Breast epithelium (tissue), 4 donors: ENCODE measurements around the gene OXCT2. TPM values are rescaled to one million over a fixed set of nuclear protein-coding genes. Genes with fewer than 3 reads are reported as not detected.
"Not testable (repeated sequence)": the region's sequence is repeated elsewhere in the genome, so short reads cannot be mapped to it uniquely, and the experiment has no call there.

Experiments used
- DNase-seq, 2 donors: peaks; one replicate each; pipeline ENCODE4 v3.0.0-alpha.2; 2019; ENCODE audit warnings: low spot score in 2 of 2
- H3K27ac ChIP-seq, 2 donors: fragments of 200-600 bp; sonication (generic) in 1 of 2; one replicate each; pipeline ENCODE4 v1.5.1; 2016 to 2019; ENCODE audit warnings: mild to moderate bottlenecking in 1 of 2
- H3K27me3 ChIP-seq, 2 donors: fragments of 200-600 bp; sonication (generic) in 1 of 2; one replicate each; pipeline versions ENCODE4 v1.5.1 to v1.6.0; 2017 to 2019; ENCODE audit warnings: control low read depth in 1 of 2, mild to moderate bottlenecking in 1 of 2
- H3K36me3 ChIP-seq: fragments of 200-600 bp; one replicate; pipeline ENCODE4 v1.5.1; 2019
- H3K4me1 ChIP-seq, 2 donors: fragments of 200-600 bp; sonication (generic); one replicate each; pipeline ENCODE4 v1.5.1; 2016 to 2019; ENCODE audit warnings: control low read depth in 1 of 2
- H3K4me3 ChIP-seq, 3 donors: fragments of 200-600 bp; sonication (generic); 1 replicate in 2 of 3; 2 replicates in 1 of 3; pipeline ENCODE4 v1.5.1; 2016 to 2019; ENCODE audit warnings: mild to moderate bottlenecking in 3 of 3, moderate library complexity in 2 of 3
- H3K9me3 ChIP-seq, 2 donors: fragments of 200-600 bp; sonication (generic) in 1 of 2; one replicate each; pipeline ENCODE4 v1.5.1; 2016 to 2019; ENCODE audit warnings: control low read depth in 1 of 2
- POLR2A ChIP-seq: fragments of 450-650 bp; IDR thresholded peaks from one replicate; pipeline ENCODE4 v1.6.1; 2016; ENCODE audit warnings: antibody characterized with exemption, mild to moderate bottlenecking, moderate library complexity
- POLR2AphosphoS5 ChIP-seq, 3 donors: sonication (generic); formaldehyde crosslinking; IDR thresholded peaks; one replicate each; pipeline ENCODE4 v1.6.1; 2017; ENCODE audit warnings: antibody characterized with exemption in 3 of 3
- intact Hi-C: fragments of 100-400 bp; cut with DNase I; formaldehyde crosslinking; loops from one replicate; pipeline ENCODE4 v1.15.1; 2023; ENCODE audit warnings: low total_unique reads
- total RNA-seq, 3 donors: library from RNA; depleted of rRNA; stranded (reverse); fragments of >200 nt; gene quantifications; one replicate each; pipeline ENCODE4 v1.1.0, GENCODE V29; 2016
- TF ChIP-seq, protein P1 (sequence below), 3 donors: fragments of 450-650 bp; IDR thresholded peaks; one replicate each; pipeline ENCODE4 v1.5.1; 2016 to 2017; ENCODE audit warnings: antibody characterized with exemption in 3 of 3, mild to moderate bottlenecking in 3 of 3, moderate library complexity in 3 of 3

OXCT2 gene
- total RNA-seq, 3 donors from 2014 or later = 0.32 to 0.66 TPM; not detected in 1

DNA sequence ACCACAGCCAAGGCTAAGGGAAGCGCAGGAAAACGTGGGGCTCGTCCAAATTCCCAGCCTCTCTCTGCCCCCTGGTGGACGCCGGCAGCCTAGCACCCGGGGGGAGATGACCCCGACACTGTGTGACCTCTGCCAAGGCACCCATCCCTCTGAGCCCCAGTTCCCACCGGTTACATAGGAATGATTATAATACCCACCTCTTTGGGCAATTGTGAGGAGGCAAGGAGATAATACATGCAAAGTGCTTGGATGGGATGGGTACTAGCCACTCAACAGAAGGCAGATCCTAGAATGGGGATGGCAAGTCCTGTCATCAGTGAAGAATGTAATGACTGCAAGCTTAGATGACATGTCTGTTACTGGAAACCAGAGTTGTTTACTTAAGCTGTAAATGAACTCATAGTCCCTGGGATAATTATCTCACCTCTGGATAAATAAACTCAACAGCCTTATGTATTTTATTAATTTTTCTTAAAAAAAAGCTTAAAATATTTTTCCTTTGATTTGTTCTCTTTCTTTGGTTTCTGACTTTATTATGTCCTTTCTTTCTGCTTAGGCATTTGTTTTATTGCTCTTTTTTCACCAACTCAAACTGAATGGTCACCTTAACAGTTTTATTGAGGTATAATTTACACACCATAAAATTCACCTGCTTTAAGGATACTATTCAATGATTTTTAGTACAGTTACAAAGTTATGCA is 28.8 kb upstream of the OXCT2 start:
- intact Hi-C loops = no loop called here
- Histone ChIP-seq H3K4me1 (no peaks in the 10 kb centered on the region), H3K36me3 (no peaks in the 10 kb centered on the region), H3K4me3 (no peak overlapping the region), H3K9me3 (no peaks in the 10 kb centered on the region), H3K27ac (no peak overlapping the region), H3K27me3 (no peaks in the 10 kb centered on the region)
- DNase-seq = peak in 1 of 2 donors; percentile 33
- TF ChIP-seq, protein P1, sequence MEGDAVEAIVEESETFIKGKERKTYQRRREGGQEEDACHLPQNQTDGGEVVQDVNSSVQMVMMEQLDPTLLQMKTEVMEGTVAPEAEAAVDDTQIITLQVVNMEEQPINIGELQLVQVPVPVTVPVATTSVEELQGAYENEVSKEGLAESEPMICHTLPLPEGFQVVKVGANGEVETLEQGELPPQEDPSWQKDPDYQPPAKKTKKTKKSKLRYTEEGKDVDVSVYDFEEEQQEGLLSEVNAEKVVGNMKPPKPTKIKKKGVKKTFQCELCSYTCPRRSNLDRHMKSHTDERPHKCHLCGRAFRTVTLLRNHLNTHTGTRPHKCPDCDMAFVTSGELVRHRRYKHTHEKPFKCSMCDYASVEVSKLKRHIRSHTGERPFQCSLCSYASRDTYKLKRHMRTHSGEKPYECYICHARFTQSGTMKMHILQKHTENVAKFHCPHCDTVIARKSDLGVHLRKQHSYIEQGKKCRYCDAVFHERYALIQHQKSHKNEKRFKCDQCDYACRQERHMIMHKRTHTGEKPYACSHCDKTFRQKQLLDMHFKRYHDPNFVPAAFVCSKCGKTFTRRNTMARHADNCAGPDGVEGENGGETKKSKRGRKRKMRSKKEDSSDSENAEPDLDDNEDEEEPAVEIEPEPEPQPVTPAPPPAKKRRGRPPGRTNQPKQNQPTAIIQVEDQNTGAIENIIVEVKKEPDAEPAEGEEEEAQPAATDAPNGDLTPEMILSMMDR (IDR thresholded peaks at IDR 0.05) = peak; percentile 51 to 80 (median 73)
- TF ChIP-seq POLR2A = no peak
- no peak for TF ChIP-seq POLR2AphosphoS5 (IDR thresholded peaks at IDR 0.05)

DNA sequence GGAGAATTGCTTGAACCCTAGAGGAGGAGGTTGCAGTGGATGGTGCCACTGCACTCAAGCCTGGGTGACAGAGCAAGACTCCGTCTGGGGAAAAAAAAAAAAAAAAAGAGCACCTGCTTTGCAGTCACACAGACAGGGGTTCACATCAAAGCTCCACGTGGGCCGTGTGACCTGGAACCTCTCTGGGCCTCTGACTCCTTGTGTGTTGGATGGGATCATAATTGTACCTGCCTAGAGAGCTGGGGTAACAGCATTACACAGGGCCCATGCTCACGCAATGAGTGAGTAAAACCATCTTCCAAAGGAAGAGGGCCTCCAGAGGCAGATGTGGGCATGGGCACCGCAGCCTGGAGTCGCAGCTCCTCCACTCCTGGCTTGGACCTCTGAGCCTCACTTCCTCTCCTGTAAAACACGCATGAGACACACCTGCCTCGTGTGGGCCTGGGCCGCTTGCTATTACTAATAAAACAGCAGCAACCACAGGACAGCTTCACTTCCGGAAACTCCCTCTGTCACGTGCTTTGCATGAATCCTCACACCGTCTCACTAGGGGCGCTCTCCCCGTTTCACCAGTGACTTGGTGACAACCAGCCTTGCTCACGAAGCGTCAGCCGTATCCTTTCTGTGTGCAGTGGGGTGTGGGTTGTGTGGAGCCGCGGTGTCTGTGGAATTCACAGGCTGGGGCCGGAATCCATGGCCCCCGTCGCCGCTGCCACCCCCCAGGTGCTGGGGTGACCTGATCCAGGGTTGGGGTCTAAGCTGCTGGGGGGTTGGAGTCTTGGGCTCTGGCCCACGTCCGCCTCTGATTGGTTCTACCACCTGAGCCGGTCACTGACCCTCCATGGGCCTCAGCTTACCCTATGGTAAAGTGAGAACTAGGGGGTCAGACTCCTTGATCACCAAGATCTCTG is 28.0 kb upstream of the OXCT2 start:
- H3K4me1 ChIP-seq, H3K36me3 ChIP-seq, H3K9me3 ChIP-seq, H3K27me3 ChIP-seq, intact Hi-C loops, H3K27ac ChIP-seq: not testable (repeated sequence)
- H3K4me3 ChIP-seq = peak overlapping the region in 1 of 3 donors; percentile 22
- peak; percentile 49 to 69 for DNase-seq

DNA sequence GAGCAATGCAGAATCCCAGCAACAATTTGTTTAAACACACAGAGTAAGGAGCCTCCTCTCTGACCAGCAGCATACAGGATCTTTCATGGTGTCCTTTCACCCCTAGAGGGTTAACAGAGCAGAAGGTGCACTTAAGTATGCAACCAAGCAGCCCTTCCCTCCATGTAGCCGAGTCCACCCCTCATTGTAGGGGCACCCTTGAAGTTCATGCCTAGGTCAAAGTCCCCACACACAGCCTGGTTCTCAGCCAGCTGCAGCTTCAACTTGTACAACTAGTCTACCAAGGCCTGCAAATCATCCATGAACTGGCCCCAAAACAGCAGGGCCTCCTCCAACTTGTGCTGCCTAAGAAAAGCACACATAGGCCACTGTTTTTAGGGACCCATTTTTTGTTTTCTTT is 24.5 kb upstream of the OXCT2 start:
- no peak for DNase-seq
- Histone ChIP-seq H3K4me1 (no peaks in the 10 kb centered on the region), H3K4me3 (no peak overlapping the region), H3K27ac (no peak overlapping the region), H3K36me3 (no peaks in the 10 kb centered on the region), H3K9me3 (no peaks in the 10 kb centered on the region), H3K27me3 (no peaks in the 10 kb centered on the region)
- TF ChIP-seq POLR2A (no peak), POLR2AphosphoS5 (IDR thresholded peaks at IDR 0.05) (no peak)
- TF ChIP-seq, protein P1 (IDR thresholded peaks at IDR 0.05) = no peak
- intact Hi-C loops = no loop called here

DNA sequence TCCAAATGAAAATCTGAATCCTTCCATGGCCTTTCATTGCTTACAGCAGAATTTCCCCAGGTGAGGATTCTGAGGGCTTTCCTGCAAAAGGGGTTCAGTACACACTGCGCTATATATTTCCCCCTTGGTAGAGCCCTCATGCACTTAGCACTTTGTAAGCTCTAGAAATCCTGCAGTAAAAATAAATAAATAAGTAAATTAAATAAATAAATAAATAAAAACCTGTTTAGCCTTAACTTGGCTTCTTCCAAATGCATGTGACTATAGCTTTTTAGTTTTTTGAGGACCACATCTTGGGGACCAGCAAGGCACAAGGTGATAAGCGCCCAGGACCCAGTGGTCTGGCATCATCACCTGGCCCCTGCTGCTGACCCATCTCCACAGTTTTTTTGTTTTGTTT is 20.7 kb upstream of the OXCT2 start:
- Histone ChIP-seq H3K4me3 (no peak overlapping the region), H3K27ac (no peak overlapping the region), H3K27me3 (peaks cover 0 to 11% of the 10 kb centered on the region in 2 donors), H3K9me3 (no peaks in the 10 kb centered on the region), H3K4me1 (no peaks in the 10 kb centered on the region), H3K36me3 (no peaks in the 10 kb centered on the region)
- TF ChIP-seq, protein P1 (IDR thresholded peaks at IDR 0.05) = no peak
- no peak for TF ChIP-seq POLR2AphosphoS5 (IDR thresholded peaks at IDR 0.05)
- TF ChIP-seq POLR2A = no peak
- no peak for DNase-seq
- intact Hi-C loops = no loop called here

DNA sequence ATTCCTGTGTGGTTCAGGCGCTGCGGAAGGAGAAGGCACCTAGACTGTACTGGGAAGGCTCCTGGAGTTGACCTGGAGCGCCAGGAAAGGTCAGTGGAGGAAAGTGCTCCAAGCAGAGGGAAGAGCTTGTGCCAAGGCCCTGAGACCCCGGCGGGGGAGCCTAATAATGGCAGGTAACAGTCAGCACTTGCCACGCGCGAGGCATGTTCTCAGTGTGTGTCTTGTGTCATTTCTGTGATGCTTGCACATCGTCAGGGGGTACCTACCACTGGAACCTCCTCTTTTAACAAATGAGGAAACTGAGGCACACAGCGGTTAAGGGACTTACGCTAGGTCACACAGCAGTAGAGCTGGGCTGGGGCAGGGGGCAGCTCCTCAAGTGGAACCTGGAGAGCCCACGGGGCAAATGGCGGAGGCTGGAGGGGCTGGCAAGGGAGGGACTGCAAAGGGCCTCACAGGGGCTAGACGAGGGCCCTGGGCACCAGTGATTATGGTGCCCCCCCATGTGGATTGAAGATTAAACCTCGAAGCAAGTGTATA is 18.5 kb upstream of the OXCT2 start:
- no peak for DNase-seq
- TF ChIP-seq, protein P1 (IDR thresholded peaks at IDR 0.05) = no peak
- TF ChIP-seq POLR2AphosphoS5 (IDR thresholded peaks at IDR 0.05) = no peak
- no peak for TF ChIP-seq POLR2A
- peak overlapping the region; percentile 27 to 69 (median 64) for H3K4me3 ChIP-seq
- H3K36me3 ChIP-seq = no peaks in the 10 kb centered on the region
- intact Hi-C loops = no loop called here
- H3K9me3 ChIP-seq = no peaks in the 10 kb centered on the region
- no peak overlapping the region for H3K27ac ChIP-seq
- peaks cover 0 to 11% of the 10 kb centered on the region in 2 donors for H3K27me3 ChIP-seq
- H3K4me1 ChIP-seq = no peaks in the 10 kb centered on the region
